Measurements from ENCODE around the gene SELP.

DNA sequence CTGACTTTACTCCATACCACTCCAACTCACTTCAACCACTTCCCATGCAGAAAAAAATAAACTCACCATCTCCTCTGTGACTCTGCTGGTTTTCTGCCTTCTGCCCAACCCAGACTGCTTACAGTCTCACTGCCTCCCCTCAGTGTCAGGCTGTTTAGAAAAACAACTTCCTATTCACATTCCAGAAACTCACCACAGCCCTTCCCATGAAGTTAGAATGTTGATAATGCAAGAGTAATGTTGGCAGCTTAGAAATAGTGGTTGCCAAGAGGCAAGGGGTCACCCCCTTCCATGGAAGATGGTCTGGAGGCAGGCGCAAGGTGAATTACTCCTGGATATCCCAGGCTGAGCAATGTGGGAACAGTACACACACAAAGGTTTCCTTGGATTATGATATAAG, at the start of gene SELP:
- TF ChIP-seq, protein P1, sequence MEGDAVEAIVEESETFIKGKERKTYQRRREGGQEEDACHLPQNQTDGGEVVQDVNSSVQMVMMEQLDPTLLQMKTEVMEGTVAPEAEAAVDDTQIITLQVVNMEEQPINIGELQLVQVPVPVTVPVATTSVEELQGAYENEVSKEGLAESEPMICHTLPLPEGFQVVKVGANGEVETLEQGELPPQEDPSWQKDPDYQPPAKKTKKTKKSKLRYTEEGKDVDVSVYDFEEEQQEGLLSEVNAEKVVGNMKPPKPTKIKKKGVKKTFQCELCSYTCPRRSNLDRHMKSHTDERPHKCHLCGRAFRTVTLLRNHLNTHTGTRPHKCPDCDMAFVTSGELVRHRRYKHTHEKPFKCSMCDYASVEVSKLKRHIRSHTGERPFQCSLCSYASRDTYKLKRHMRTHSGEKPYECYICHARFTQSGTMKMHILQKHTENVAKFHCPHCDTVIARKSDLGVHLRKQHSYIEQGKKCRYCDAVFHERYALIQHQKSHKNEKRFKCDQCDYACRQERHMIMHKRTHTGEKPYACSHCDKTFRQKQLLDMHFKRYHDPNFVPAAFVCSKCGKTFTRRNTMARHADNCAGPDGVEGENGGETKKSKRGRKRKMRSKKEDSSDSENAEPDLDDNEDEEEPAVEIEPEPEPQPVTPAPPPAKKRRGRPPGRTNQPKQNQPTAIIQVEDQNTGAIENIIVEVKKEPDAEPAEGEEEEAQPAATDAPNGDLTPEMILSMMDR (conservative IDR thresholded peaks at IDR 0.05; ENCODE audit: low read length): no peak
- no peak for TF ChIP-seq EZH2phosphoT487 (IDR thresholded peaks at IDR 0.05; ENCODE audit: borderline replicate concordance, low read depth, low read length)

All from OCI-LY7 (cell line).